HepG2 (cell line): ENCODE measurements around the gene NKD1. TPM values are rescaled to one million over a fixed set of nuclear protein-coding genes. Genes with fewer than 3 reads are reported as not detected.

ENCODE experiments used
- ARNT2 ChIP-seq: sonication (generic); formaldehyde crosslinking; IDR thresholded peaks from 2 replicates; pipeline ENCODE4 v1.8.0; 2022; ENCODE audit warnings: mild to moderate bottlenecking, low read depth, missing genetic modification reagents, moderate library complexity
- CREM ChIP-seq, 2 experiments: sonication (generic) in 1 of 2; formaldehyde crosslinking in 1 of 2; IDR thresholded peaks; 2 replicates each; pipeline versions ENCODE4 v1.4.0 to v1.6.1; 2016 to 2020; ENCODE audit warnings: antibody characterized with exemption in 1 of 2, mild to moderate bottlenecking in 1 of 2, missing genetic modification reagents in 1 of 2
- CSRNP2 ChIP-seq: sonication (generic); formaldehyde crosslinking; conservative IDR thresholded peaks from 2 replicates; pipeline ENCODE4 v1.8.0; 2022; ENCODE audit warnings: low read depth, missing genetic modification reagents
- EEA1 ChIP-seq: sonication (generic); formaldehyde crosslinking; IDR thresholded peaks from 2 replicates; pipeline ENCODE4 v1.5.1; 2020; ENCODE audit warnings: mild to moderate bottlenecking, missing genetic modification reagents, borderline replicate concordance
- GATA4 ChIP-seq: sonication (generic); IDR thresholded peaks from 2 replicates; pipeline ENCODE4 v1.6.1; 2016; ENCODE audit warnings: antibody characterized with exemption, low read depth, borderline replicate concordance
- GFI1 ChIP-seq: sonication (generic); formaldehyde crosslinking; IDR thresholded peaks from 2 replicates; pipeline ENCODE4 v1.5.0; 2020; ENCODE audit warnings: missing genetic modification reagents, mild to moderate bottlenecking, borderline replicate concordance
- KAT7 ChIP-seq: IDR thresholded peaks from 2 replicates; pipeline ENCODE4 v1.6.1; 2018; ENCODE audit warnings: borderline replicate concordance, missing compliant biosample characterization
- MIER2 ChIP-seq: IDR thresholded peaks from 2 replicates; pipeline ENCODE4 v1.6.1; 2016; ENCODE audit warnings: missing biosample characterization, missing genetic modification reagents
- NFE2L2 ChIP-seq: fragments of 150-350 bp; IDR thresholded peaks from 2 replicates; pipeline ENCODE4 v1.6.1; 2014; ENCODE audit warnings: low read length
- NR2C2 ChIP-seq: sonication (generic); formaldehyde crosslinking; IDR thresholded peaks from 2 replicates; pipeline ENCODE4 v1.4.0; 2020; ENCODE audit warnings: missing genetic modification reagents, mild to moderate bottlenecking, moderate library complexity, borderline replicate concordance
- SETDB1 ChIP-seq: sonication (generic); formaldehyde crosslinking; IDR thresholded peaks from 2 replicates; pipeline ENCODE4 v1.5.1; 2020; ENCODE audit warnings: missing genetic modification reagents, mild to moderate bottlenecking, borderline replicate concordance
- SMAD1 ChIP-seq: sonication (generic); formaldehyde crosslinking; IDR thresholded peaks from 2 replicates; pipeline ENCODE4 v1.4.0; 2020; ENCODE audit warnings: missing genetic modification reagents, low read depth, mild to moderate bottlenecking, borderline replicate concordance
- SSRP1 ChIP-seq: IDR thresholded peaks from 2 replicates; pipeline ENCODE4 v1.6.1; 2016; ENCODE audit warnings: control low read depth
- SUZ12 ChIP-seq: fragments of 150-350 bp; IDR thresholded peaks from 2 replicates; pipeline ENCODE4 v1.6.1; 2014; ENCODE audit warnings: low read depth, low read length
- TOE1 ChIP-seq: sonication (generic); formaldehyde crosslinking; IDR thresholded peaks from 2 replicates; pipeline ENCODE4 v1.4.0; 2020; ENCODE audit warnings: mild to moderate bottlenecking, missing genetic modification reagents
- ZNF207 ChIP-seq: fragments of 450-650 bp; IDR thresholded peaks from 2 replicates; pipeline ENCODE4 v1.6.1; 2016; ENCODE audit warnings: antibody characterized with exemption, borderline replicate concordance
- ZNF292 ChIP-seq: sonication (generic); formaldehyde crosslinking; IDR thresholded peaks from 2 replicates; pipeline ENCODE4 v1.8.1; 2022; ENCODE audit warnings: mild to moderate bottlenecking, low read depth, missing genetic modification reagents, borderline replicate concordance
- ZNF3 ChIP-seq: IDR thresholded peaks from 2 replicates; pipeline ENCODE4 v1.7.0; 2017; ENCODE audit warnings: inconsistent platforms
- ZNF329 ChIP-seq: sonication (generic); formaldehyde crosslinking; IDR thresholded peaks from 2 replicates; pipeline ENCODE4 v1.9.0; 2021; ENCODE audit warnings: low read depth, mild to moderate bottlenecking, missing genetic modification reagents
- ZNF430 ChIP-seq: sonication (generic); formaldehyde crosslinking; IDR thresholded peaks from 2 replicates; pipeline ENCODE4 v1.9.0; 2021; ENCODE audit warnings: mild to moderate bottlenecking, missing genetic modification reagents
- ZNF543 ChIP-seq: sonication (generic); formaldehyde crosslinking; IDR thresholded peaks from 2 replicates; pipeline ENCODE4 v1.4.0; 2020; ENCODE audit warnings: mild to moderate bottlenecking, missing genetic modification reagents
- ZNF747 ChIP-seq: sonication (generic); formaldehyde crosslinking; IDR thresholded peaks from 2 replicates; pipeline ENCODE4 v1.8.1; 2023; ENCODE audit warnings: missing genetic modification reagents, mild to moderate bottlenecking, borderline replicate concordance
- ZNF761 ChIP-seq: sonication (generic); formaldehyde crosslinking; conservative IDR thresholded peaks from 2 replicates; pipeline ENCODE4 v1.4.0; 2020; ENCODE audit warnings: mild to moderate bottlenecking, missing genetic modification reagents
- ZNF770 ChIP-seq: sonication (generic); formaldehyde crosslinking; IDR thresholded peaks from 2 replicates; pipeline ENCODE4 v1.5.0; 2020; ENCODE audit warnings: mild to moderate bottlenecking, missing genetic modification reagents
- ZXDC ChIP-seq: sonication (generic); formaldehyde crosslinking; IDR thresholded peaks from 2 replicates; pipeline ENCODE4 v1.5.0; 2020; ENCODE audit warnings: mild to moderate bottlenecking, missing genetic modification reagents
- polyA plus RNA-seq, 8 experiments: library from polyadenylated mRNA; depleted of rRNA in 3 of 8; stranded (reverse) in 7 of 8; unstranded in 1 of 8; fragments of >200 nt; fragmentation: Illumina TruSeq in 4 of 8; extraction: Trizol in 4 of 8; gene quantifications; 2 replicates each; pipeline versions ENCODE4 v1.2.1 to v1.2.3, GENCODE V29; 2011 to 2016; ENCODE audit warnings: low read depth in 4 of 8, missing spikeins in 1 of 8, mixed read lengths in 1 of 8; ENCODE audit not compliant: insufficient read depth in 1 of 8
- total RNA-seq, 5 experiments: library from RNA; depleted of rRNA; stranded (reverse); fragments of >200 nt; fragmentation: Illumina TruSeq; extraction: Trizol; gene quantifications; 2 replicates each; pipeline ENCODE4 v1.2.3, GENCODE V29; 2016; ENCODE audit warnings: low read depth in 1 of 5

The NKD1 gene
- total and polyA plus RNA-seq, 2 of the 13 experiments (the other 11 are each of a cell fraction or from before 2014, with no cell fraction given), result 70.4 to 121 TPM

- no peak for TF ChIP-seq SSRP1
- TF ChIP-seq ZNF761, result no peak
- TF ChIP-seq ZNF543 (CRISPR knock-in tag), result no peak
- peak; percentile 71; the same call in 1 of the 2 replicates for TF ChIP-seq CSRNP2
- TF ChIP-seq ZNF430 (CRISPR knock-in tag), result peak; percentile 60; the same call in 1 of the 2 replicates
- TF ChIP-seq ZNF3 (CRISPR knock-in tag), result no peak
- no peak for TF ChIP-seq TOE1 (CRISPR knock-in tag)
- TF ChIP-seq CREM (IDR thresholded peaks at IDR 0.05), result no peak
- no peak for TF ChIP-seq CREM (CRISPR knock-in tag; IDR thresholded peaks at IDR 0.05)
- TF ChIP-seq NR2C2 (CRISPR knock-in tag), result no peak
- TF ChIP-seq SETDB1 (CRISPR knock-in tag), result no peak
- peak; percentile 18; the same call in 1 of the 2 replicates for TF ChIP-seq GFI1 (CRISPR knock-in tag)
- TF ChIP-seq ZXDC (CRISPR knock-in tag), result peak; percentile 39; the same call in 1 of the 2 replicates
- TF ChIP-seq KAT7, result peak; percentile 46; the same call in 1 of the 2 replicates
- no peak for TF ChIP-seq ZNF207
- TF ChIP-seq ZNF329 (CRISPR knock-in tag), result no peak
- TF ChIP-seq EEA1 (CRISPR knock-in tag), result 0 out of 2 replicates have a peak, but pooled peaks have one; percentile 30
- TF ChIP-seq MIER2 (CRISPR knock-in tag), result no peak
- TF ChIP-seq ARNT2 (CRISPR knock-in tag), result peak; percentile 81
- TF ChIP-seq SMAD1 (CRISPR knock-in tag), result no peak
- TF ChIP-seq ZNF770 (CRISPR knock-in tag), result no peak
- TF ChIP-seq GATA4, result peak; percentile 54; the same call in 1 of the 2 replicates
- TF ChIP-seq ZNF747, result no peak
- no peak for TF ChIP-seq SUZ12
- no peak for TF ChIP-seq NFE2L2
- no peak for TF ChIP-seq ZNF292
These were observed at the start of gene NKD1 (continued) for GRCh38 chr16:50548125-50548908.
